Measurements from ENCODE around the gene ATP8B1. TPM values are rescaled to one million over a fixed set of nuclear protein-coding genes. Genes with fewer than 3 reads are reported as not detected.

Gene ATP8B1
- total RNA-seq, 1 experiment from 2014 or later, result 1.1 TPM

- Mint-ChIP-seq H3K36me3 (ENCODE audit: insufficient read depth in 1 of 3, low read depth in 3 of 3) (no peaks in the 10 kb centered on the region; a peak in 1 of 7 replicates), H3K4me1 (no peaks in the 10 kb centered on the region), H3K27me3 (ENCODE audit: low read depth) (no peaks in the 10 kb centered on the region), H3K4me3 (no peak overlapping the region), H3K27ac (no peak overlapping the region), H3K9me3 (no peaks in the 10 kb centered on the region)
- H3K79me1 ChIP-seq (ENCODE audit: insufficient read depth, low read depth, low read length, poor library complexity, severe bottlenecking), result no peaks in the 10 kb centered on the region
- no CpG with 5 or more reads among the region's 3 CpGs for WGBS (ENCODE audit: extremely low coverage, insufficient read length, low lambda C conversion rate)
- no peak overlapping the region for H2BK12ac ChIP-seq (ENCODE audit: insufficient read length, low read depth, low read length)
- no peak overlapping the region for H2AK5ac ChIP-seq (ENCODE audit: insufficient read length, low read length)
- no peak for TF ChIP-seq CTCF (conservative IDR thresholded peaks at IDR 0.05)
- no peak overlapping the region for H4K8ac ChIP-seq (replicated peaks; ENCODE audit: insufficient read length, low read depth, low read length)
- no peak overlapping the region for H3T11ph ChIP-seq (ENCODE audit: low read length)
- H3K27ac ChIP-seq (ENCODE audit: insufficient read length, low read depth, low read length), result no peak overlapping the region
- H3K18ac ChIP-seq (ENCODE audit: insufficient read length, low read depth, low read length), result no peak overlapping the region
- H2BK20ac ChIP-seq (ENCODE audit: low read depth, low read length, poor library complexity, severe bottlenecking), result no peak overlapping the region
- H3K4me2 ChIP-seq (ENCODE audit: insufficient read depth, insufficient read length, low read length), result no peak overlapping the region
- no peaks in the 10 kb centered on the region for H3K9me3 ChIP-seq (ENCODE audit: control insufficient read depth, low read depth, low read length)
- H4K20me1 ChIP-seq (ENCODE audit: control insufficient read depth, insufficient read depth, insufficient read length), result no peaks in the 10 kb centered on the region
- no peak overlapping the region for H2AFZ ChIP-seq (ENCODE audit: low read length)
- H3K56ac ChIP-seq (ENCODE audit: insufficient read length, low read depth, low read length), result no peak overlapping the region
- no peak overlapping the region for H2BK5ac ChIP-seq (ENCODE audit: insufficient read length, low read length)
- DNase-seq, result no peak
- H4K91ac ChIP-seq (ENCODE audit: insufficient read length, low read depth, low read length), result no peak overlapping the region
- H3K4me1 ChIP-seq (ENCODE audit: insufficient read depth, low read length), result no peaks in the 10 kb centered on the region
- H3K79me2 ChIP-seq (ENCODE audit: insufficient read depth, low read length), result no peaks in the 10 kb centered on the region
- no peak overlapping the region for H3K23ac ChIP-seq (ENCODE audit: insufficient read length, low read depth, low read length)
- H3K4ac ChIP-seq (ENCODE audit: low read depth, low read length), result no peak overlapping the region
- H2BK120ac ChIP-seq (ENCODE audit: low read depth, low read length, poor library complexity, severe bottlenecking), result no peak overlapping the region
- no peaks in the 10 kb centered on the region for H3K27me3 ChIP-seq (ENCODE audit: insufficient read depth, low read length)
- no peak overlapping the region for H2BK15ac ChIP-seq (ENCODE audit: low read depth, low read length)
- no peaks in the 10 kb centered on the region for H3K23me2 ChIP-seq (ENCODE audit: insufficient read length, low read depth, low read length, poor library complexity, severe bottlenecking)
- no peak overlapping the region for H4K5ac ChIP-seq (ENCODE audit: insufficient read length, low read depth, low read length)
- H3K14ac ChIP-seq (ENCODE audit: insufficient read depth, low read length), result no peak overlapping the region
- H3K9ac ChIP-seq (ENCODE audit: extremely low read depth, insufficient read length, low read length), result no peak overlapping the region
These were observed 69.3 kb downstream of the ATP8B1 start for GRCh38 chr18:57733861-57734260.

Measured in H9 (cell line).